ENCODE measurements around the gene ZNF138. TPM values are rescaled to one million over a fixed set of nuclear protein-coding genes. Genes with fewer than 3 reads are reported as not detected.

Gene ZNF138
- total and polyA plus RNA-seq, 2 experiments from 2014 or later = 48.7 to 68.4 TPM

DNA sequence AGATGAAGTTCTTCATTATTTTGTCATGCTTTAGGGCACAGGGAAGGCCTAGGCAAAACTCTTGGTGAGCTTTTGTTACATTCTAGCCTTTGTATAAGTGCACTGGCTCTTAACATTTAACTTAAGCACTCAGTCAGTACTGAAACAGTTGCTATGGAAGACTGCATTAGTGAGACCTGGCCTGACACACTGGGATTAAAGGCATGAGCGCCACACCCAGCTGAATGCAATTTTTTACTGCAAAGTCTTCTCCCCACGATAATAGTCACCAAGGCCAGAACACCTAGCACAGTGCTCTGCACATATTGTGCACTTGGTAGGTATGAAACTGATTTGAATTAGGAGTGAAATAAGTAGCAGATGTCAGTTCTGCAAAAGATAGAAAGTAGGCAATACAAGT, 41.2 kb upstream of the ZNF138 start:
- Histone ChIP-seq H3K9me2 (ENCODE audit: insufficient read depth) (no peaks in the 10 kb centered on the region), H3K27ac (ENCODE audit: low read depth) (no peak overlapping the region), H4K20me1 (replicated peaks; ENCODE audit: insufficient read depth) (no peaks in the 10 kb centered on the region), H2AFZ (no peak overlapping the region), H3K36me3 (ENCODE audit: insufficient read depth) (no peaks in the 10 kb centered on the region), H3K4me1 (ENCODE audit: insufficient read depth) (no peaks in the 10 kb centered on the region), H3K4me3 (no peak overlapping the region), H3K4me2 (no peak overlapping the region), H3F3A (replicated peaks; ENCODE audit: low read depth) (no peaks in the 10 kb centered on the region), H3K79me2 (replicated peaks; ENCODE audit: insufficient read depth) (no peaks in the 10 kb centered on the region), H3K27me3 (ENCODE audit: insufficient read depth) (no peaks in the 10 kb centered on the region)
- TF ChIP-seq ZNF462 (CRISPR knock-in tag; IDR thresholded peaks at IDR 0.05) (no peak), JUNB (IDR thresholded peaks at IDR 0.05; ENCODE audit: unreplicated experiment) (no peak)
- DNase-seq (ENCODE audit: low spot score) (no peak), ATAC-seq (no peak)
- Mint-ChIP-seq H3K27me3 (ENCODE audit: insufficient read depth, low read depth, poor library complexity) (no peaks in the 10 kb centered on the region), H3K36me3 (ENCODE audit: low read depth) (peaks cover 3% of the 10 kb centered on the region; the same call in 2 of the 3 replicates), H3K9me3 (peaks cover 53% of the 10 kb centered on the region), H3K27ac (no peak overlapping the region), H3K4me3 (no peak overlapping the region), H3K4me1 (no peaks in the 10 kb centered on the region)

DNA sequence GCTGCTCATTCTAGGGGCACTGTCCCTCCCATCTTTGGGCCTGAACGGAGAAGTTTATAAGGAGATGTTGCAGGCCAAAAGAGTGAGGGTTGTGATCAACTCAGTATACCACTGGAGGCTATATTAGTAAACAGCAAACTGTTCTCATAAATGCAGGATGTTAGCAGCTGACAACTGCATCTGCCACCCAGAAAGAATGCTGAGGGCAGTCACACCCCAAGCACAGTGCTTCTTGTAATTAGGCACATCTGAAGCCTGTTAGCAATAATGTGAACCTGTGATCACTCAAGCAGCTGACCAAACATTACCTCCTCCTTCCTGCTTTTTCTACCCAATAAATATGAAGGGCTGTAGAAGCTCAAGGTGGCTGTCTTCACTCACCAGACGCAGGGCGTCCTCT, 38.4 kb upstream of the ZNF138 start:
- Mint-ChIP-seq H3K4me3 (no peak overlapping the region), H3K27me3 (ENCODE audit: insufficient read depth, low read depth, poor library complexity) (no peaks in the 10 kb centered on the region), H3K4me1 (no peaks in the 10 kb centered on the region), H3K36me3 (ENCODE audit: low read depth) (peaks cover 3% of the 10 kb centered on the region; the same call in 2 of the 3 replicates), H3K9me3 (peaks cover 38% of the 10 kb centered on the region), H3K27ac (no peak overlapping the region)
- Histone ChIP-seq H3K4me2 (no peak overlapping the region), H3K27ac (ENCODE audit: low read depth) (no peak overlapping the region), H3K4me1 (ENCODE audit: insufficient read depth) (no peaks in the 10 kb centered on the region), H2AFZ (0 out of 2 replicates have a peak overlapping the region, but pooled peaks have one; percentile 23), H3K79me2 (replicated peaks; ENCODE audit: insufficient read depth) (no peaks in the 10 kb centered on the region), H3K9me2 (ENCODE audit: insufficient read depth) (no peaks in the 10 kb centered on the region), H3K4me3 (no peak overlapping the region), H3K36me3 (ENCODE audit: insufficient read depth) (no peaks in the 10 kb centered on the region), H3F3A (replicated peaks; ENCODE audit: low read depth) (no peaks in the 10 kb centered on the region), H3K27me3 (ENCODE audit: insufficient read depth) (no peaks in the 10 kb centered on the region), H4K20me1 (replicated peaks; ENCODE audit: insufficient read depth) (no peaks in the 10 kb centered on the region)
- ATAC-seq = no peak
- no peak for DNase-seq (ENCODE audit: low spot score)
- TF ChIP-seq JUNB (IDR thresholded peaks at IDR 0.05; ENCODE audit: unreplicated experiment) = no peak
- no peak for TF ChIP-seq CREB1 (CRISPR knock-in tag; IDR thresholded peaks at IDR 0.05; ENCODE audit: low read depth)
- TF ChIP-seq, protein P1, sequence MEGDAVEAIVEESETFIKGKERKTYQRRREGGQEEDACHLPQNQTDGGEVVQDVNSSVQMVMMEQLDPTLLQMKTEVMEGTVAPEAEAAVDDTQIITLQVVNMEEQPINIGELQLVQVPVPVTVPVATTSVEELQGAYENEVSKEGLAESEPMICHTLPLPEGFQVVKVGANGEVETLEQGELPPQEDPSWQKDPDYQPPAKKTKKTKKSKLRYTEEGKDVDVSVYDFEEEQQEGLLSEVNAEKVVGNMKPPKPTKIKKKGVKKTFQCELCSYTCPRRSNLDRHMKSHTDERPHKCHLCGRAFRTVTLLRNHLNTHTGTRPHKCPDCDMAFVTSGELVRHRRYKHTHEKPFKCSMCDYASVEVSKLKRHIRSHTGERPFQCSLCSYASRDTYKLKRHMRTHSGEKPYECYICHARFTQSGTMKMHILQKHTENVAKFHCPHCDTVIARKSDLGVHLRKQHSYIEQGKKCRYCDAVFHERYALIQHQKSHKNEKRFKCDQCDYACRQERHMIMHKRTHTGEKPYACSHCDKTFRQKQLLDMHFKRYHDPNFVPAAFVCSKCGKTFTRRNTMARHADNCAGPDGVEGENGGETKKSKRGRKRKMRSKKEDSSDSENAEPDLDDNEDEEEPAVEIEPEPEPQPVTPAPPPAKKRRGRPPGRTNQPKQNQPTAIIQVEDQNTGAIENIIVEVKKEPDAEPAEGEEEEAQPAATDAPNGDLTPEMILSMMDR (conservative IDR thresholded peaks at IDR 0.05; ENCODE audit: low read depth in 2 of 2) = no peak
- TF ChIP-seq ZNF331 (CRISPR knock-in tag; IDR thresholded peaks at IDR 0.05; ENCODE audit: low read depth) = no peak

Measured in GM23338 (cell line).